ENCODE data around the gene B4GALT4.

Gene B4GALT4

DNA sequence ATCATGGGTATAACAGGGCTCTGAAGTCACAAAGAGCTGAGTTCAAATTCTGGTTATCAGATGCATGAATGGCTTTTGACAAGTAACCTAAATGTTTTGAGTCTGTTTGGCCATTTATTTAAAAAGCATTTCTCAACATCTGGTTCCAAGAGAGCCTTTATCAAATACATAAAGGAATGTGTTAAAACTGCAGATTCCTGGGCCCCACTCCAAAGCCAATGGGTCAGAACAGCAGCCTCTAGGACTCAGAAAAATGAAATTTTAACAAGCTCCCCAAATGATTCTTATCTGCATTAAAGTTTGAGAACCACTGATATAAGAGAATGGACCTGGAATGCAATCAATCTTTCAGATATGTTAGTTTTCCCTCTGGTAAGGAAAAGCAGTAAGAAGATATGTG lies 3.4 kb downstream of the B4GALT4 start:
- no peak for DNase-seq (ENCODE audit: low read depth)

DNA sequence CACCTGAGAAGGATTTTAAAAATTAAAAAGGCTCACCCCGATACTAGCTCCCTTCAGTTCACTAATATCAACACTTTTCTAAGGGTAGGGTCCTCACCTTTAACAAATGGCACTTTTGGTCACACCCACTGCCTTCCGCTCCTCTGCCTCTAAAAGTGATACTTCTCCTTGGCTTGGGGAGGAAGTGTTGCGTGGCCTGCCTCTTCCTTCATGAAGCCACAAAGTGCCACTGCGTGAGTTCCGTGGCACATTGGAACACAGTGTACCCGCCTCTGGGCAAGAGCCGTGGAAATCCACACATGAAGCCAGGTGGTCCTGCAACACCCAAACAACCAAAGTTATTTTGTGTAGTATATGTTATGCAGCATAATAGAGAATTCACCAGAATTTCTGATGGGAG lies 3.9 kb downstream of the B4GALT4 start:
- DNase-seq (ENCODE audit: low read depth), result no peak

DNA sequence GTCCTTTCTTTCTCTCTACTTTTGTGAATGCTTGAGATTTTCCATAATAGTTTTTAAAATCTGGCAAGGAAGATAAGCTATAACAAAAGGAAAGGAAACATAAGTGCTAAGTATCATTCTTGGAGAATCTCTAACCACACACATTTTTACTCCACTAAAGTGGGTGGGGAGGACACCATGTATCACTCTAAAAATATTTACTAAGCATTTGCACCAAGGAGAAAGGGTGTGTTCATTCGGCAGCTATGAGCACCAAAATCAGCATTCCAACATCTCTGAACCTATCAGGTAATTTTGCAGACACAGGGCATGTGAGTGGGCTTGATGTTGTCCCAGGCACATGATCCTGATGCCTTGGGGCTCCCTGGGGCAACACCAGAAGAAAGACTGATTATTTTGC lies 5.5 kb downstream of the B4GALT4 start:
- no peak for DNase-seq (ENCODE audit: low read depth)

DNA sequence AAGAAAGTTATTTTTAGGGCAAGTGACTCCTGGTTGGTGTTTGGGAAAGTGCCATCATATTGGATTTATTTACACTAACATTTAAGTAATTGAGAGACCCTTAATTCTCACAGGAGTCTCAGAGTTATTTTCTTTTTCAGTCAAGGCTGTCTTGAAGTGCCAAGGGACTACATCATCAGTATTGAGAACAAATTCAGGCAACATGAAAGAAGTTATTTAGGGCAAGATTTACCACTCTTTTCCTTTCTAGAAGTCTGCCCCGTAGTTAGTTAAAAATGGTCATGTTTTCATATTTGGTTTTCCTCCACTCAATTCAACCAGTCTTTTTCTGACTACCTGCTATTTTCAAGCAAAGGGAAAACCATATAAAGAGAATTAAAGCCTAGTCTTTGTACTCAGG lies 6.1 kb downstream of the B4GALT4 start:
- DNase-seq (ENCODE audit: low read depth), result no peak

DNA sequence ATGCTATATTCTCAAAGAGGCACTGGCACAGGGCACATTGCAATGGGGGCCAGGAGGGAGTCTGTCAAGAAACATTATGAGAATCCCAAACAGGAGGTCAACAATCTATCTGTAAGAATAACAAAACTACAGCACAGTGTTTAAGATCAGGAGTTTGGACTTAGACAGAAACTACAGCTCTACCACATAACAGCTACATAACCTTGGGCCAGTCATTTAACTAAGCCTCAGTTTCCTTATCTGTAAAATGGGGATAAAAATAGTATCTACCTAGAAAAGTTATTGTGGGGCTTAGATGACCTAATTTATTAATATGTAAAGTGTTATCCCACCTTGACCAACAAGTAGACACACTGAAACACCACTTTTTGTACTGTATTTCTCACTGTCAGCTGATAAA lies 9.9 kb downstream of the B4GALT4 start:
- DNase-seq (ENCODE audit: low read depth), result no peak

DNA sequence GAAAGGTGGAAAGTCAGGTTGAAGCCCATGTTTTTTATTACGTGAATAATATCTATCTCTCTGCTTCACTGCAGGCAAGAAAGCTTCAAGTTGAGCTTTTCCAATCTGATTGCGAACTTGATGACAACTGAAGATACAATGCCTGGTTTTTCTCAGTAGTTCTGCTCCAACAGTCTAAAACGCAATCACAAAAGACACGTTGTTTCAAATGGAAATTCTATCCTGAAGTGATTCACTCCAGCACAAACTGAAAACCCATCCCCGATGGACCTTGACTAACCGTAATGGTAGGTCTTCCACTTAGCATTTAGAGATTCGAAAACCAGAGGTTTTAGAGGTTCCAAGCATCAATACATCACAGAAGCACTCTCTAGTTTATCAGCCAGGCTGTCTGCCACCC lies 10.6 kb downstream of the B4GALT4 start:
- DNase-seq (ENCODE audit: low read depth), result no peak

DNA sequence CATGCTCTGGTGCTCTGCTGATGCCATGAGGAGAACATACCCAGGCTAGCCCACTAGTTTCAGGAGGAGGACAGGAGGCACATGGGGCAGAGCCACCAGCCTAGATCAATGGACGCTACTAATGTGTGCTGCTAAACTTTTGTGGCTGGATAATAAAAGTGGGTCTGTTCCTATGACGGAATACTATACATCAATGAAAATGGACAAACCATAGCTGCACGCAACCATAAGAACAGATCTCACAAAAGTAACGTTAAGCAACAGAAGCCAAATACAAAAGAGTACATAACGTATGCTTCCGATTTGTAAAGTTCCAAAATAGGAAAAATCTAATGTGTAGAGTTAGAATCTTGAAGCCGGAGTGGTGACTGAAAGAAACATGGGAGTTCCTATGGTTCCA lies 11.5 kb downstream of the B4GALT4 start:
- no peak for DNase-seq (ENCODE audit: low read depth)

DNA sequence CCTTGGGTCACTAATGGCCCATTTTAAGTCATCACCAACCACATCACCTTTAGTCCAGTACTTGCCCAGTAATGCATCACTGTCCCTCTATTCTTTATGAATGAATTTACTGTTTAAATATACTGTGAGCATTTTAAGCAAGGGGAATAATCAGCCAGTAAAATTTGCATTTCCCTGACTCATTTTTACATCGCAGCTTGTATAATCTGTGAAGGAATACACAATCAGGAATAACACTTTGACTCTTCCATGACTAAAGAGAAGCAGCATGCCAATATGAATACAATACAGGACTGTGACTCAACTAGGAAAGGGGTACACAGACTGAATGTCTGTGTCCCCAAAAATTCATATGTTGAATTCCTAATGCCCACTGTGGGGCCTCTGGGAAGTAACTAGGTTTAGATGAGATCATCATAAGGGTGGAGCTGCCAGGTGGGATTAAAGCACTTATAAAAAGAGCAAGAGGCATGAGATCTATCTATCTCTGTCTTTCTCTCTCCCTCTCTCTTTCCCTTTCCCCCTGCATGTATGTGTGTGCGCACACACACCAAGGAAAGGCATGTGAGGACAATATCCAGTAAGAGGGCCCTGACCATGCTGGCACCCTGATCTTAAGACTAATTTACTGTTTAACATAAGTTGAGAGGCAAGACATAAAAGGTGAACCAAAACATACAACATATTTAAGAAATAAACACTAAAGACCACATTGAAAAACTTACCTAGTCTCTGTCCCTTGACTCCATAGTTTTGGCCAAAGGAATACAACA lies 12.1 kb downstream of the B4GALT4 start:
- DNase-seq (ENCODE audit: low read depth), result no peak

DNA sequence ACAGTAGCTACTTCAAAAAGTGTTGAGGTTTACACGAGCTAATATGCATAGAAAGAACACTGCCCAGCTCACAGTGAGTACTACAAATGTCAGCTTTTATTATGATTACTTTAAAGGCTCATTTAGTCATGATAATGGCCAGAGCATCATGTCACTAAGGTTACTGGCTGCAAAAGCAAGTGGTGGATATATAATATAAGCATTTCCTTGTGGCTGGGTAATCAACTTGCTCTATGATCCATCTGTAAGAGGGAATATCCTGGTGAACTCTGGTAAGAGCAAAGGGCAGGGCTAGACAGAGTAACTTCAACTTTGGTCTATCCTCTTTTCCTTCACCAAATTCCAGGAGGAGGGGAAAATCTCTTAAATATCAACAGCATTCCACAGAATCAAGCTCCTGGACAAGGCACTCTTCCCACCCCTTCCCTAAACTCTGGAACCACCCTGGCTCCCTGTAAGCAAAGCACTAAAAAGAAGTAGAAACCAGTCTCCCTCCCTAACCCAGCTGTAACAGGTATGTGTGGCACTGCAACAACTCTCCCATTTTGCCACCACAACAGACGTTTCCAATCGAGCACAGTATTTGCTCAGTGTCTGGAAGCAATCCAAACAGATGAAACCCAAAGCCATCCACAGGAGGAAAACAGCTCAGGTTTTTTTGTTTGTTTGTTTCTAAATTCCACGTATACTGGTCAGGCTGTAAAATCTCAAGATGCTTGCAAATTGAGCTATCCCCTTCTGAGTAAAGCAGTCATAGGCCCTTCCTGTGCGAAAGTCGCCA lies 13.4 kb downstream of the B4GALT4 start:
- no peak for DNase-seq (ENCODE audit: low read depth)

DNA sequence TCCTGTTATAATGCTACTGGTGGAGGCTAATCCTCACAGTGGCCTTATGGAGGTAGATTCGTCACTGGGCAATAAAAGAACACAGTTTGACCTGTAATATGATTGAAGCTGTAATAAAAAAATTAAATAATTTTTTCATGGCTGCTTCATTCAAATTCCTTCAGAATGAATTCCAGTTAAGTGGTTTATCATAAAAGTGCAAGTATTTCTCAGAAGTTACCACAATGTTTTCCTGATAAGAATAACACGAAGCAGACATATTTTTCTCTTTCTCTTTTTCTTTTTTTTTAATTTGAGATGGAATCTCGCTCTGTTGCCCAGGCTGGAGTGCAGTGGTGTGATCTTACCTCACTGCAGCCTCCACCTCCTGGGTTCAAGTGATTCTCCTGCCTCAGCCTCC lies 15.6 kb downstream of the B4GALT4 start:
- DNase-seq (ENCODE audit: low read depth), result no peak

DNA sequence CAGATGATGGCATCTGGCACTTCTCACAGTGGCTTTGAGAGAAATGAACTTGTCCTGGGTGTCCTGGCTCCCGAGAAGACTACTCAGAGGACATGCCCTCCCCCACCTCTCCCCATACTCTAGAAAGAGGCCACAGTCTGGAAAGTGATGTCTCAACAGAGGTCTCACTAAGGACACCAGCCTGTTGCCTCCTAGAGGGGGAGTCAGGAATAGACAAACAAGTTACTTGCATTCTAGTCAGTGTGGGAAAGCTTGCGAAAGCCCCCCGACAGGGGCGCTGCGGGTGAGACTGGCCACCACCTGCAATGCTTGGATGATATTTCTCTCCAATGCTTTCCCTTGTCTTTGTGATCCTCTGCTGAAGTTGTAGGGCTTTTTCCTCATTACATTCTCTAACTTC lies 17.2 kb downstream of the B4GALT4 start:
- DNase-seq (ENCODE audit: low read depth), result no peak

DNA sequence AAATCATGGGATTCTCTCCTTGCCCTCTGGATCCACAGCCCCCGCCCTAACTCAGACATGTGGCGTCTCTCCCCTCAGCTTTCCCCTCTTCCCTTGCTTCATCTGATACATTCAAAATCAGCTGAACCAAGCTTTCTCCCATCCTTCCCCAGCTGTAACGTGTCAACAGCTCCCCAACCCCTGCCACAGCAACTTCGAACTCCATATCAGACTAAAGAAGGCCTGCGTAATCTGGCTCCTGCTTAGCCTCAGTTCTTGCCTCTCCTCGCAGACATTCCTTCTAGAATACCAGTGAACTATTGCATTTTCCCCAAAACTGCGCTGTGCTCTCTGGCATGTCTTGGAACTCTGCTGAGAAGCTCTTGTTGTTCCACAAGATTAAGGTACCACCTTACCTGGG lies 18.3 kb downstream of the B4GALT4 start:
- no peak for DNase-seq (ENCODE audit: low read depth)

DNA sequence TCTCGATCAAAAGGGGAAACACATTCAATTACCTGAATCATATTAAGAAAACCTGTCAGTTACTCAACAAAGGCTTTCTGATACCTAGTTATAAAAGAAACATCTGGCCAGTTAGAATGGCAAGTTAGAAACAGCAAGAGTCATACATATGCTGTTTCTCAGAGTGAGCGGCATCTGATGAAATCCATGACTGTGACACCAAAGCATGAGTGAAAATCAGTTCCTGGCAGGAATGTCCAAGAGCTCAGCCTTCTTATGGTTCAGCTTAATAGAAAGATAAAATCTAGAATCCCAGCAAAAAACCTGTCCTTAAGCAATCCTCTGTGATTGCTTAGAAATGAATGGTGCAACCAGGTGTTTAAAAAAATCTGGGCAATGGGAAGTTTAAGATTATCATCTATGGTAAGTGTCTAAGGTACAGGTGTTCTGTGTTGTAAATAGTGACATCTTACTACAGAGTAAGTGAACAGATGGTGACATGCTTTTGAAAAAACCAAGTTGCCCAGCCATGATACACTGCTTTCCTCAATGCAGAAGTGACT lies 18.8 kb downstream of the B4GALT4 start:
- DNase-seq (ENCODE audit: low read depth), result no peak

DNA sequence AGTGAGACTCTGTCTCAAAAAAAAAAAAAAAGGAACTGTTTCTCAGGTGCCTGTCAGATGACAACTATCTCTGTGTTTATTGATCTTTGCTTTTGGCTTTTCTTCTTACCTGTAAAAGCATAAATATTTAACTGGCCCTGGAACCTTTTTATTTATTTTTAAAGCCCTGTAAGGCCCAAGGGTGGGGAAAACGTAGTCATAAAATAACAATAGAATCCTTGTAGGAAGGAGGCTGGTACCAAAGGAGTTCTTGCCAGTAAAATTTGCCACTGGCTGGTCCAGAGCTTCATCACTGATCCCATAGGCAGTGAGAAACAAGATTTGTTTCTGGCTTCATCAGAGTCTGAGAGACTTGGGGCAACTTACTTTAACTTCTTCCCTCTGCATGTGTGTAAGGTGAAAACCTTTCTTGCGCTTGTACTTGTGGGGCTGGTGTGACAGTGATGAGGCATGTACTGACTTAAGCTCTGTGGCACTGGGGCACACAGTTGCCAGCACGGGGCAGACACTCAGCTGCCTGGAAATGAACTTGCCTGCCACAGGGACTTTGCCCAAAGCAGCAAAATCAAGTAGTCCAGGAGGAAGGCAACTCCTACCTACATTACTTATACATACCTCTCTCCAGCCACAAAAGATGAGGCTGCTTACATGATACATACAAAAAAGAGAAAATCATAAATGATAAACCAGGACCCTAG lies 19.6 kb downstream of the B4GALT4 start:
- DNase-seq (ENCODE audit: low read depth), result no peak

DNA sequence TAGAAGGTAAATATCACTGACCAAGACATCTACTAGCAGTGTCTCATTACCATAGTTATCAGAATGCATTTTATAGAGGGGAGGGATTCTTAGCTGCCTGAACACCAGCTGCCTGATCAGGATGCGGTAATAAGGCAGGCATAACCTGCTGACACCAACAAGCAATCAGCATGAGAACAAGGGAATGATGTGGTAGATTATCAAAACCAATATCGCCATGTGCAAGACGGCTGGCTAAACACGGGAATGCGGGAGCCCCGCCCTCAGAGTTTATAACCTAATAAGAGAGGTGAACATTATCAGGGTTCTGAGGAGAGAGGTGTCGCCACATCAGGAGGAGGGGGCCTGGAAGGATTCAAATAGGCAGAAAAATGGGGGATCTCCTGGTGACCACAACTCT lies 20.5 kb downstream of the B4GALT4 start:
- DNase-seq (ENCODE audit: low read depth), result no peak

DNA sequence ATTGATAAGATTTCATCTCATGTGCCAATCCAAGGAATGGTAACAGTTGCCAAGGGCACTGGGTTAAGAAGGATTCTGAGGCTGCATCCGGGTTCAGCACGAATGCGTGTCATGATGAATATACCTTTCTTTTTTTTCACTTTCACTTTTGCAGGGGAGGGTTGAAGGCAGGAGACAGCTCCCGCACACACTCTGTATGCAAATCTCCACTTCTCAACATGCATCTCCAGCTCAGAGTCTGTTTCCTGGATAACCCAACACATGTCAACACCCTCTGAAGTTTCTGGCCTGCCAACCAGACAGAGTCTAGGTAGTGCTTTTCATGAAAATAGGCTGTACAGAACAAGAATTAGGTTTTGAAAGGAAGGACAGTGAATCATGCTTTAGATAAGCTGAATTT lies 21.6 kb downstream of the B4GALT4 start:
- DNase-seq (ENCODE audit: low read depth), result no peak

DNA sequence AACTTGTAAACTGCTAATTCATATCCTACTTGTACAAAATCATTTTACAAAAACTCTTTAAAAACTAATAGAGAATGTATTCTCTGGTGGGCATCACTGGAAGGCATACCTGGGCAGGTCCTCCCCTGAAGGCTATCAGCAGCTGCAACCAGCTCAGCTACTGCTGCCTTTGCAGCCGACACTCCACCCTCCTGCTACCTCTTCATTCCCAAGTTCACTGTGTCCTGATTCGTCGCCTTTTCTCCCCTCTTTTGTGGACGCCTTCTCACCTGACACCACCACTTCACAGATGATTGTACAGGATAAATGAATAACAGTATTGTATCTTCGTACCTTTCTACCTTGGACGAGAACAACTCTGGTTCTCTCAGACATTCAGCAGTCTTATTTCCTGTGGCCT lies 28.9 kb downstream of the B4GALT4 start:
- DNase-seq (ENCODE audit: low read depth), result no peak

DNA sequence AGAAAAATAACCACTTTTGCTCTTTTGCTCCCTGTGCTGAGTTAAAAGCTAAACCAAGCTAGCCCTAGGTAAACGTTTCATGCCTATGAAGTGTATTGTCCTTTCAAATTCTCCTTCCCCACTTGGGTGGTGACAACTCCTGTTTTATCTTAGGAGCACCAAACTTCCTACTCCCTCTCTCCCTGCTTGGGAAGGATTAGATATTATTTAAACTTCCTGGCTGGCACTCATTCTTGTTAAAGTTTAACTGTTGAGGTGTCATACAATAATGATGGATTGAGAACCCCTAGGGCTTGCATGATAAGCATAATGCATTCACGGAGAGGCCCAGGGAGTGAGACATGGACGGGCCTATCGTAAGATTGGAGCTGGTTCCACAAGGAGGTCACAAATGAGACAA lies 29.5 kb downstream of the B4GALT4 start:
- no peak for DNase-seq (ENCODE audit: low read depth)

DNA sequence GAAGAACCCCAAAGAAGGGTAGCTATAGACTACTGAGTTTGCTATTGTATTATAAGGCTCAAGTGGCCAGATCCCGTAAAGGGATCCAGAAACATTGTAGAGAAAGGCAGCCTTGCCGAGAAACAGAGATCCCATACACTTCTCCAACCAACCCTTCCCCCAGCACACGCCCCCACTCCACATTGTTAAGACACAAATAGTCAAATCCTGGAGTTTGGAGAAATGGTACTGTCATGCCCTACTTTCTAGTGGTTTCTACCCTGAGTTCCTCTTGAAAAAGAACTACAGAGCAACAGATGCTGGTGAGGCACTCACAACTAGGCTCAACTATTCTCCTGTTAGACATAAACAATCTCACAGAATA lies 33.2 kb downstream of the B4GALT4 start:
- no peak for DNase-seq (ENCODE audit: low read depth)

DNA sequence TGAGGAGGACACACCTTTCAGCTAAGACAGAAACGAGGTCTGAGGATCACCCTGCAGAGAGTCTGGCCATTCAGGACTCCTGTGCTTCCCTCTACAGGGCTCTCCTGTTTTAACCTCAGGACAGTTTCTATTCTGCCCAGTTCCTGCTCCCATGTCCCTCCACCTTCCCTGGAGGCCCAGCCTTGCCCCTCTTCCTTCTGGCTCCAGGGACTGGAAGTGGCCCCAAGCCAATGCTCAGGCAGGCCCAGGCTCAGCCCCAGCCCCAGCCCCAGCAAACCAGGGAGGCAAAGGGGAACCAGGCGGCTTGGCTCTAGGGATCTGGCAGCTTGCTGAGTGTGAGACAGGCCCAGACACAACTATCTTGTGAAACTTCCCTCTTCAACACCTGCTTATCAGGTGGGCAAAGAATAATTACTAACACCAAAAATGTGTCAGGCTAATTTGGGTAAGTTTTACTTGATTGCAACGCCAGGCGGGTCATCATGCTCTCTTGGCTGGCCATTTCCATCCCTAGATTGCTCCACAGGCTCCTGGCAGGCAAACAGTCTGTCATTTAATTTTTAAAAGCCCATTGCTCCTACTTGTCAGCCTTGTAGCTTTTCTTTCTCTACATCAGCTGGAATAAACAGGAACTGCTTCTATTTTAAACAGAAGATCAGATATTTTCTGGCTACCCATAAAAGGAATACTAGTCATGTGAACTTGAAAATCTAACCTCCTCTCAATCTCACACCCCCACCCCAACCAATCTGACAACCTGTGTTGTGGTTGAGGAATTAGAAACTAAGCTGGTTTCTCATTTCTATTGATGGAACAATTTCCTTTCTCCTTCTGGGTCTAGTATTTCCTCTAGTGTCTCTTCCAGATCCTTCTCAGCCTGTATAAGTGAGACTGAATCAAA lies 33.8 kb downstream of the B4GALT4 start:
- no peak for DNase-seq (ENCODE audit: low read depth)

DNA sequence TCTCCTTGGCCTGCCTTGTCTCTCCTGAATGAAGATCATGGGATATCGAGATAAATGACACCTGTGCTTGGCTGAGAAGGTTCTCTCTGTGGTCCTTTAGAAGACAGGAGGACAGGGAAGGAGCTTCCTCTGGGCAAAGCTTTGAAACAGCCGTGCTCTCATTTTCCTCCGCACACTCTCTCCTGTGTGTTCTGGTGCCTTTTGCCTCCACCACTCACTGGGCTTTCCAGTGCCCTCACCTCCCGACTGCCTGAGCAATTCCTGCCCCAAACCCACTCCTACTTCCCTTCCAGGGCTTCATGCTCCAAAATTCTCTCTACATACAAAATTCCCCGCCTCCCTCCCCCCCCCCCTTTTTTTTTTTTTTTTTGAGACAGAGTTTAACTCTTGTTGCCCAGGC lies 35.0 kb downstream of the B4GALT4 start:
- no peak for DNase-seq (ENCODE audit: low read depth)

DNA sequence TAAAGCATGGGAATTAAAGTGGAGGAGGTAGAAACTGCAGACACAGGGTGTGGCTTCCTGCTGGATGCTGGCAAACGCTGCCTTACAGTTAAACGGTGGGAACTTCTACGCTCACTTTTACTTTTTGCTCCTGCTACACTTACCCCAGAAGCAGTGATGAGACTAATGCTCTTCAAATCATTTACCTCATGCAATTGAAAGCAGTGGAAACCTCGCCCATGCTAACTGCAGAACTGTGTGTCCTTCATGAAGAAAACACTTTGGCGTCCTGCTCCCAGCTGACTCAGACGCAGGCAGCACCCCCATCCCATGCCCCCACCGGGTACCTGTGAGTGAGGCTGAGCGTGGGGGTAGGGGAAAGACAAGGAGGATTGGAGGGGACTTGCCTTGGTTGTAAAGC lies 35.5 kb downstream of the B4GALT4 start:
- DNase-seq (ENCODE audit: low read depth), result no peak
